GM10847 (cell line): ENCODE measurements around the gene PILRB.

ENCODE experiments used
- POLR2A ChIP-seq: IDR thresholded peaks from 2 replicates; pipeline ENCODE4 v1.6.1; 2011; ENCODE audit not compliant: insufficient read length; ENCODE audit errors: extremely low read depth

PILRB gene

GRCh38 chr7:100384628-100385294 is 26.8 kb downstream of the PILRB start:
- no peak for TF ChIP-seq POLR2A

GRCh38 chr7:100386940-100387339 is 29.0 kb downstream of the PILRB start:
- no peak for TF ChIP-seq POLR2A

GRCh38 chr7:100387695-100388094 is 29.8 kb downstream of the PILRB start:
- no peak for TF ChIP-seq POLR2A

- no peak for TF ChIP-seq POLR2A
These were observed 31.6 kb downstream of the PILRB start for GRCh38 chr7:100389437-100390088.

- no peak for TF ChIP-seq POLR2A
These were observed 32.5 kb downstream of the PILRB start for GRCh38 chr7:100390286-100391009.

GRCh38 chr7:100393233-100393905 is 35.5 kb downstream of the PILRB start:
- no peak for TF ChIP-seq POLR2A

- TF ChIP-seq POLR2A = no peak
These were observed 36.2 kb downstream of the PILRB start for GRCh38 chr7:100394077-100394476.

GRCh38 chr7:100396421-100396982 is 38.6 kb downstream of the PILRB start:
- no peak for TF ChIP-seq POLR2A

GRCh38 chr7:100397315-100398081 is 39.6 kb downstream of the PILRB start:
- TF ChIP-seq POLR2A = no peak

GRCh38 chr7:100398239-100398638 is 40.3 kb downstream of the PILRB start:
- no peak for TF ChIP-seq POLR2A

- no peak for TF ChIP-seq POLR2A
These were observed 42.1 kb downstream of the PILRB start for GRCh38 chr7:100400041-100400440.

GRCh38 chr7:100400656-100401055 is 42.7 kb downstream of the PILRB start:
- TF ChIP-seq POLR2A = no peak

- TF ChIP-seq POLR2A = no peak
These were observed 43.9 kb downstream of the PILRB start for GRCh38 chr7:100401811-100402210.

- TF ChIP-seq POLR2A = no peak
These were observed 44.3 kb downstream of the PILRB start for GRCh38 chr7:100402241-100402640.

- TF ChIP-seq POLR2A = no peak
These were observed 48.9 kb downstream of the PILRB start for GRCh38 chr7:100406767-100407166.
